SK-N-SH treated with all-trans-retinoic acid at 6 μM for 48 hours (cell line): ENCODE data around the gene PLEKHB1.

Source experiments
- ATAC-seq: fragments of 200-7000 bp; cut with Tn5 transposase; 3 replicates; pipeline ENCODE4 v1.9.1; 2020; ENCODE audit warnings: mild to moderate bottlenecking, moderate library complexity
- ARNTL ChIP-seq: fragments of 450-650 bp; formaldehyde crosslinking; IDR thresholded peaks from 2 replicates; pipeline ENCODE4 v1.5.0; 2020; ENCODE audit warnings: low read depth, mild to moderate bottlenecking, moderate library complexity, borderline replicate concordance
- BACH2 ChIP-seq: fragments of 250-450 bp; sonication (Bioruptor Pico); IDR thresholded peaks from 2 replicates; pipeline ENCODE4 v1.9.0; 2021; ENCODE audit warnings: mild to moderate bottlenecking, borderline replicate concordance
- CSDC2 ChIP-seq: fragments of 250-450 bp; sonication (Bioruptor Pico); IDR thresholded peaks from 2 replicates; pipeline ENCODE4 v1.5.0; 2020; ENCODE audit warnings: mild to moderate bottlenecking, moderate library complexity
- OSR1 ChIP-seq: fragments of 250-450 bp; sonication (Bioruptor Pico); IDR thresholded peaks from 2 replicates; pipeline ENCODE4 v1.8.0; 2022; ENCODE audit warnings: moderate library complexity, mild to moderate bottlenecking, inconsistent platforms
- POU6F1 ChIP-seq: fragments of 250-450 bp; sonication (Bioruptor Pico); IDR thresholded peaks from 2 replicates; pipeline ENCODE4 v1.8.0; 2021; ENCODE audit warnings: low read depth, mild to moderate bottlenecking, moderate library complexity, borderline replicate concordance
- PPARA ChIP-seq: fragments of 250-450 bp; sonication (Bioruptor Pico); IDR thresholded peaks from 2 replicates; pipeline ENCODE4 v1.5.0; 2020; ENCODE audit warnings: mild to moderate bottlenecking, borderline replicate concordance
- SNAI2 ChIP-seq: fragments of 250-450 bp; sonication (Bioruptor Pico); IDR thresholded peaks from 2 replicates; pipeline ENCODE4 v1.5.0; 2020; ENCODE audit warnings: mild to moderate bottlenecking, moderate library complexity
- TCF4 ChIP-seq: fragments of 250-450 bp; sonication (Bioruptor Pico); IDR thresholded peaks from 2 replicates; pipeline ENCODE4 v1.8.0; 2021; ENCODE audit warnings: mild to moderate bottlenecking, moderate library complexity, borderline replicate concordance
- ZC3H10 ChIP-seq: fragments of 250-450 bp; sonication (Bioruptor Pico); IDR thresholded peaks from 2 replicates; pipeline ENCODE4 v1.5.1; 2021; ENCODE audit warnings: mild to moderate bottlenecking, moderate library complexity
- ZFP3 ChIP-seq: fragments of 250-450 bp; sonication (Bioruptor Pico); IDR thresholded peaks from 2 replicates; pipeline ENCODE4 v1.5.0; 2020; ENCODE audit warnings: mild to moderate bottlenecking, moderate library complexity
- ZNF565 ChIP-seq: fragments of 450-650 bp; formaldehyde crosslinking; conservative IDR thresholded peaks from 2 replicates; pipeline ENCODE4 v1.5.0; 2020; ENCODE audit warnings: low read depth, mild to moderate bottlenecking, moderate library complexity
- ZNF70 ChIP-seq: fragments of 450-650 bp; formaldehyde crosslinking; IDR thresholded peaks from 2 replicates; pipeline ENCODE4 v1.5.0; 2020; ENCODE audit warnings: mild to moderate bottlenecking, moderate library complexity
- ZNF8 ChIP-seq: fragments of 450-650 bp; formaldehyde crosslinking; IDR thresholded peaks from 2 replicates; pipeline ENCODE4 v1.5.0; 2020; ENCODE audit warnings: mild to moderate bottlenecking, moderate library complexity
- TF ChIP-seq, protein P1 (sequence below): fragments of 250-450 bp; sonication (Bioruptor Pico); IDR thresholded peaks from 2 replicates; pipeline ENCODE4 v1.8.0; 2020; ENCODE audit warnings: mild to moderate bottlenecking, moderate library complexity, borderline replicate concordance
- TF ChIP-seq, protein P2 (sequence below): fragments of 250-450 bp; sonication (Bioruptor Pico); IDR thresholded peaks from 2 replicates; pipeline ENCODE4 v1.5.1; 2021; ENCODE audit warnings: mild to moderate bottlenecking, moderate library complexity

PLEKHB1 gene

DNA sequence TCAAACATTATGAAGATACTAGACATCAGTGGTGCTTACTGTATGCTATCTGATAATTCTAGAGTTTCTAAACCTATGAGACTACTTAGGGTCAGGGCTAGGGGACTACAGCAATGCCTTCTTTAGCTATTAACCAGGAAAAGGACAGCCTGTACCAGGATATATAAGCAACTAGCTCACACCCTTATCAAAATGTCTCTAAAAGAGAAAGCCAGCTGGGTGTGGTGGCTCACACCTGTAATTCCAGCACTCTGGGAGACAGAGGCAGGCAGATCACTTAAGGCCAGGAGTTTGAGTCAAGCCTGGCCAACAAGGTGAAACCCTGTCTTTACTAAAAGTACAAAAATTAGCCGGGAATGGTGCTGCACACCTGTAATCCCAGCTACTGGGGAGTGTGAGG lies 58.7 kb downstream of the PLEKHB1 start:
- TF ChIP-seq OSR1 (CRISPR knock-in tag) (no peak), CSDC2 (CRISPR knock-in tag) (no peak), BACH2 (no peak), SNAI2 (CRISPR knock-in tag) (no peak), TCF4 (no peak), PPARA (CRISPR knock-in tag) (no peak), ZFP3 (CRISPR knock-in tag) (no peak), ZNF565 (CRISPR knock-in tag) (no peak), POU6F1 (CRISPR knock-in tag) (no peak), ZC3H10 (no peak), ZNF70 (CRISPR knock-in tag) (no peak), ARNTL (CRISPR knock-in tag) (no peak), ZNF8 (CRISPR knock-in tag) (no peak)
- TF ChIP-seq, protein P1, sequence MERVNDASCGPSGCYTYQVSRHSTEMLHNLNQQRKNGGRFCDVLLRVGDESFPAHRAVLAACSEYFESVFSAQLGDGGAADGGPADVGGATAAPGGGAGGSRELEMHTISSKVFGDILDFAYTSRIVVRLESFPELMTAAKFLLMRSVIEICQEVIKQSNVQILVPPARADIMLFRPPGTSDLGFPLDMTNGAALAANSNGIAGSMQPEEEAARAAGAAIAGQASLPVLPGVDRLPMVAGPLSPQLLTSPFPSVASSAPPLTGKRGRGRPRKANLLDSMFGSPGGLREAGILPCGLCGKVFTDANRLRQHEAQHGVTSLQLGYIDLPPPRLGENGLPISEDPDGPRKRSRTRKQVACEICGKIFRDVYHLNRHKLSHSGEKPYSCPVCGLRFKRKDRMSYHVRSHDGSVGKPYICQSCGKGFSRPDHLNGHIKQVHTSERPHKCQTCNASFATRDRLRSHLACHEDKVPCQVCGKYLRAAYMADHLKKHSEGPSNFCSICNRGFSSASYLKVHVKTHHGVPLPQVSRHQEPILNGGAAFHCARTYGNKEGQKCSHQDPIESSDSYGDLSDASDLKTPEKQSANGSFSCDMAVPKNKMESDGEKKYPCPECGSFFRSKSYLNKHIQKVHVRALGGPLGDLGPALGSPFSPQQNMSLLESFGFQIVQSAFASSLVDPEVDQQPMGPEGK (CRISPR knock-in tag) = no peak
- TF ChIP-seq, protein P2, sequence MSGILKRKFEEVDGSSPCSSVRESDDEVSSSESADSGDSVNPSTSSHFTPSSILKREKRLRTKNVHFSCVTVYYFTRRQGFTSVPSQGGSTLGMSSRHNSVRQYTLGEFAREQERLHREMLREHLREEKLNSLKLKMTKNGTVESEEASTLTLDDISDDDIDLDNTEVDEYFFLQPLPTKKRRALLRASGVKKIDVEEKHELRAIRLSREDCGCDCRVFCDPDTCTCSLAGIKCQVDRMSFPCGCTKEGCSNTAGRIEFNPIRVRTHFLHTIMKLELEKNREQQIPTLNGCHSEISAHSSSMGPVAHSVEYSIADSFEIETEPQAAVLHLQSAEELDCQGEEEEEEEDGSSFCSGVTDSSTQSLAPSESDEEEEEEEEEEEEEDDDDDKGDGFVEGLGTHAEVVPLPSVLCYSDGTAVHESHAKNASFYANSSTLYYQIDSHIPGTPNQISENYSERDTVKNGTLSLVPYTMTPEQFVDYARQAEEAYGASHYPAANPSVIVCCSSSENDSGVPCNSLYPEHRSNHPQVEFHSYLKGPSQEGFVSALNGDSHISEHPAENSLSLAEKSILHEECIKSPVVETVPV (CRISPR knock-in tag) = no peak
- ATAC-seq = no peak

- no peak for ATAC-seq
- TF ChIP-seq, protein P1 (CRISPR knock-in tag) = no peak
These were observed 64.6 kb downstream of the PLEKHB1 start for GRCh38 chr11:73710964-73711363.
